Erythroblast (primary cell): Measurements from ENCODE around the gene FBXO45.
"Not testable (repeated sequence)": the region's sequence is repeated elsewhere in the genome, so short reads cannot be mapped to it uniquely, and the experiment has no call there.

Experiments
- DNase-seq, 2 experiments: peaks; one replicate each; lab custom pipeline; 2025; lab: John Stamatoyannopoulos, UW
- GATA1 ChIP-seq: IDR thresholded peaks from 2 replicates; pipeline ENCODE4 v1.6.1; 2011; ENCODE audit warnings: low read depth, mild to moderate bottlenecking, control low read depth, low read length, moderate library complexity
- POLR2A ChIP-seq: IDR thresholded peaks from 2 replicates; pipeline ENCODE4 v1.6.1; 2011; ENCODE audit warnings: mild to moderate bottlenecking, low read length

FBXO45 gene

GRCh38 chr3:196544491-196544992 lies 23.9 kb upstream of the FBXO45 start:
- DNase-seq = no peak
- no peak for TF ChIP-seq GATA1
- TF ChIP-seq POLR2A = no peak

- DNase-seq = no peak
- TF ChIP-seq GATA1 (no peak), POLR2A (no peak)
Observed at GRCh38 chr3:196546537-196546936, 21.9 kb upstream of the FBXO45 start.

GRCh38 chr3:196547067-196547466 lies 21.4 kb upstream of the FBXO45 start:
- TF ChIP-seq POLR2A = no peak
- no peak for TF ChIP-seq GATA1
- DNase-seq = no peak

- DNase-seq = not testable (repeated sequence)
Observed at GRCh38 chr3:196549312-196549711, 19.1 kb upstream of the FBXO45 start.

GRCh38 chr3:196550172-196550571 lies 18.3 kb upstream of the FBXO45 start:
- not testable (repeated sequence) for DNase-seq

GRCh38 chr3:196552253-196552652 lies 16.2 kb upstream of the FBXO45 start:
- no peak for DNase-seq
- TF ChIP-seq POLR2A (no peak), GATA1 (no peak)

- TF ChIP-seq GATA1 (no peak), POLR2A (no peak)
- no peak for DNase-seq
Observed at GRCh38 chr3:196553551-196553950, 14.9 kb upstream of the FBXO45 start.

- TF ChIP-seq POLR2A = no peak
- DNase-seq = no peak
Observed at GRCh38 chr3:196554205-196554604, 14.3 kb upstream of the FBXO45 start.

GRCh38 chr3:196555295-196555694 lies 13.2 kb upstream of the FBXO45 start:
- no peak for DNase-seq
- TF ChIP-seq POLR2A (no peak), GATA1 (no peak)

- DNase-seq = no peak
- no peak for TF ChIP-seq POLR2A
- no peak for TF ChIP-seq GATA1
Observed at GRCh38 chr3:196557236-196557635, 11.2 kb upstream of the FBXO45 start.

GRCh38 chr3:196558476-196558875 lies 10.0 kb upstream of the FBXO45 start:
- DNase-seq = no peak
- no peak for TF ChIP-seq GATA1
- TF ChIP-seq POLR2A = no peak

GRCh38 chr3:196559826-196560225 lies 8.6 kb upstream of the FBXO45 start:
- DNase-seq = no peak
- no peak for TF ChIP-seq POLR2A
- no peak for TF ChIP-seq GATA1

GRCh38 chr3:196563721-196564225 lies 4.7 kb upstream of the FBXO45 start:
- no peak for TF ChIP-seq GATA1
- TF ChIP-seq POLR2A = no peak
- no peak for DNase-seq

- DNase-seq = peak; percentile 69 to 75
- TF ChIP-seq GATA1 = no peak
- TF ChIP-seq POLR2A = no peak
Observed at GRCh38 chr3:196569003-196569516, 600 bp downstream of the FBXO45 start.

GRCh38 chr3:196570332-196570731 lies 1.9 kb downstream of the FBXO45 start:
- DNase-seq = not testable (repeated sequence)
